Naive thymus-derived CD4-positive, alpha-beta T cell (primary cell): ENCODE results near the gene SKOR1. TPM values are rescaled to one million over a fixed set of nuclear protein-coding genes. Genes with fewer than 3 reads are reported as not detected.
A peak's percentile ranks its signal among the peaks of the same experiment; 100 is the strongest.

ENCODE experiments used
- ATAC-seq: fragments of 150-1000 bp; cut with Tn5 transposase; 2 replicates; pipeline ENCODE4 v1.10.0; 2021; ENCODE audit warnings: mild to moderate bottlenecking, moderate library complexity
- CTCF ChIA-PET: fragments of 350-600 bp; sonication (Branson Sonifier 250); formaldehyde crosslinking; loops from one replicate; lab custom pipeline; 2021; ENCODE audit warnings: antibody characterized with exemption; lab: Charles Lee
- POLR2A ChIA-PET: fragments of 350-600 bp; sonication (Branson Sonifier 250); formaldehyde crosslinking; loops from one replicate; lab custom pipeline; 2021; ENCODE audit warnings: antibody characterized with exemption, inconsistent platforms; lab: Charles Lee
- DNase-seq, 9 donors: peaks; one replicate each; pipeline versions ENCODE4 v3.0.0 to v3.0.0-alpha.2; 2020 to 2022; ENCODE audit warnings: mixed read lengths in 1 of 9
- H3K27ac ChIP-seq: one replicate; pipeline ENCODE4 v1.7.0; 2013; ENCODE audit warnings: mild to moderate bottlenecking, low read depth, low read length, moderate library complexity
- H3K27me3 ChIP-seq, 2 donors: one replicate each; pipeline ENCODE4 v1.7.0; 2013; ENCODE audit warnings: low read length in 2 of 2, mild to moderate bottlenecking in 2 of 2, moderate library complexity in 2 of 2; ENCODE audit not compliant: control insufficient read depth in 2 of 2, insufficient read depth in 2 of 2
- H3K36me3 ChIP-seq, 3 experiments: 1 replicate in 2 of 3; 2 replicates in 1 of 3; pipeline ENCODE4 v1.7.0; 2013; ENCODE audit warnings: low read length in 3 of 3, mild to moderate bottlenecking in 3 of 3, moderate library complexity in 1 of 3; ENCODE audit not compliant: insufficient read depth in 3 of 3, control insufficient read depth in 2 of 3
- H3K4me1 ChIP-seq, 2 donors: one replicate each; pipeline ENCODE4 v1.7.0; 2013; ENCODE audit warnings: low read length in 2 of 2, mild to moderate bottlenecking in 2 of 2, moderate library complexity in 1 of 2; ENCODE audit not compliant: control insufficient read depth in 2 of 2, insufficient read depth in 2 of 2
- H3K4me3 ChIP-seq: 2 replicates; pipeline ENCODE4 v1.7.0; 2013; ENCODE audit warnings: mild to moderate bottlenecking, low read length
- H3K9me3 ChIP-seq, 3 experiments: 1 replicate in 2 of 3; 2 replicates in 1 of 3; pipeline ENCODE4 v1.7.0; 2013; ENCODE audit warnings: low read length in 3 of 3; ENCODE audit not compliant: control insufficient read depth in 2 of 3
- H3K27ac Mint-ChIP-seq, 9 donors: one replicate each; pipeline ENCODE4 v1.8.0; 2020 to 2022; ENCODE audit warnings: mixed read lengths in 9 of 9, mild to moderate bottlenecking in 8 of 9, moderate library complexity in 5 of 9, inconsistent platforms in 2 of 9
- H3K27me3 Mint-ChIP-seq, 5 donors: one replicate each; pipeline ENCODE4 v1.8.0; 2021 to 2022; ENCODE audit warnings: mixed read lengths in 5 of 5, mild to moderate bottlenecking in 1 of 5
- H3K36me3 Mint-ChIP-seq, 5 donors: one replicate each; pipeline ENCODE4 v1.8.0; 2020 to 2022; ENCODE audit warnings: mixed read lengths in 5 of 5, mild to moderate bottlenecking in 3 of 5, inconsistent platforms in 1 of 5
- H3K4me1 Mint-ChIP-seq, 7 donors: one replicate each; pipeline ENCODE4 v1.8.0; 2020 to 2022; ENCODE audit warnings: mixed read lengths in 7 of 7, mild to moderate bottlenecking in 3 of 7, inconsistent platforms in 1 of 7
- H3K4me3 Mint-ChIP-seq, 10 donors: one replicate each; pipeline ENCODE4 v1.8.0; 2020 to 2022; ENCODE audit warnings: mild to moderate bottlenecking in 10 of 10, mixed read lengths in 10 of 10, moderate library complexity in 6 of 10, inconsistent platforms in 2 of 10
- H3K9me3 Mint-ChIP-seq, 11 donors: one replicate each; pipeline ENCODE4 v1.8.0; 2020 to 2022; ENCODE audit warnings: mixed read lengths in 11 of 11, mild to moderate bottlenecking in 4 of 11, inconsistent platforms in 1 of 11, moderate library complexity in 1 of 11
- intact Hi-C, 2 donors: fragments of 100-400 bp; cut with micrococcal nuclease; formaldehyde crosslinking; loops; one replicate each; pipeline ENCODE4 v1.15.1; 2023
- polyA plus RNA-seq, 2 donors: library from polyadenylated mRNA; unstranded; fragments of 300-500 nt; fragmentation: Illumina TruSeq; gene quantifications; one replicate each; pipeline ENCODE4 v1.2.3, GENCODE V29; 2021
- total RNA-seq, 6 experiments: library from RNA in 5 of 6; stranded (reverse) in 5 of 6; gene quantifications; 1 replicate in 5 of 6; 2 replicates in 1 of 6; pipeline ENCODE4 v1.2.3 and lab custom pipeline; 2021 to 2026

The SKOR1 gene
- total and polyA plus RNA-seq, 7 experiments from 2014 or later: 0.34 to 2.4 (median 0.62) TPM; not detected in 2

DNA sequence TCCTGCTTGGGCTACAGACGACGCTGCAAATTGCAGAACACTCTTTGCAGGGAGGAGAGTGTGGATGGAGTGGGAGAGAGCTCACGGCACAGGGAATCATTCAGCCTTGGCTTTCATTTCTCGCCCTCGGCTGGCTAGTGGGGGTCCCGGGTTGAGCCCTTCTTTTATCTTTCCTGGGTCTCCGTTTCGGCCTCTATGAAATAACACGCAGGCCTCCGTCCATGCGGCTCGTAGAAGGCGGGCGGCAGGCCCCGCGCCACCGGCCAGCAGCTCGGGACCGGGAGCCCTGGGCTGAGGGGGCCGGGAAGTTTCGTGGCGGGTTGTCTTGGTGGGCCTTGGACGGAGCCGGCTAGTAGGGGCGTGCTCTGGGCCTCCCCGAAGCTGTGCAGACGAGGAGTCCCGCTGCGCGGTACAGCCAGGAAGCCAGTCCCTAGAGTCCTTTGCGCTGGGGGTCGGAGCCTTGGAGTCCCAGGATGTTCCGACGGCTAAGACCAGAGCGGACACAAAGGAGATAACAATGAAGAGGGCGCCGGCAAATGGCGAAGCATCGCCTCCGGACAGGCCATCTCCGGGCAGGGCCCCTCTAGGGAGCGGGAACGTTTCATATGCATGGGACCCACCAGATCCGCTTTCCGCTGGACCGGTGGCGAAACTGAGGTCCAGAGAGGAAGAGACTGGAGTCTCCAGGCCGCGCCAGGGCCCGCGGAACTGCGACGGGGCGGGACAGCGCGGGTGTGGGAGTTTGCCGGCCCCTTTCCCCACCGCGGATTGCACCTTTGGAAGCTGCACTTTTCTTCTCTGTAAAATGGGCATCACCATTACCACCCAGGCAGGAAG, 10.2 kb downstream of the SKOR1 start:
- Histone ChIP-seq H3K36me3 (peaks cover 0 to 3% (median 0%) of the 10 kb centered on the region in 3 experiments), H3K27me3 (peaks cover 0 to 24% of the 10 kb centered on the region in 2 donors), H3K27ac (no peak overlapping the region), H3K4me3 (peak overlapping the region; percentile 63), H3K9me3 (no peaks in the 10 kb centered on the region), H3K4me1 (peaks cover 35 to 37% of the 10 kb centered on the region in 2 donors)
- H3K36me3 Mint-ChIP-seq: no peaks in the 10 kb centered on the region
- peak in 1 of 9 donors; percentile 36 for DNase-seq
- H3K4me3 Mint-ChIP-seq: peak overlapping the region; percentile 76 to 92 (median 84)
- ATAC-seq: no peak
- ChIA-PET POLR2A (interaction anchor here (0.6 to 1.6 kb wide), 3 partner anchors 77 to 378 kb away, joined by 3 to 12 read pairs (median 3); no protein-coding TSS in a partner anchor), CTCF (interaction anchor here (0.5 to 4.0 kb wide), 10 partner anchors 53 to 889 kb away, joined by 3 to 56 read pairs (median 6); no protein-coding TSS in a partner anchor)
- intact Hi-C loops: loop anchor here (1.0 to 10.0 kb wide), 8 partner anchors 52 to 1133 kb away; partner anchors contain the start of genes SMAD6 (in 2 of the 2) and SMAD3 (in 1 of the 2)
- peaks cover 42 to 83% (median 44%) of the 10 kb centered on the region in 5 donors for H3K27me3 Mint-ChIP-seq
- H3K27ac Mint-ChIP-seq: peak overlapping the region in 3 of 9 donors; percentile 12 to 37 (median 13)
- peaks cover 22 to 73% (median 41%) of the 10 kb centered on the region in 7 donors for H3K4me1 Mint-ChIP-seq
- H3K9me3 Mint-ChIP-seq: peaks cover 0 to 9% (median 0%) of the 10 kb centered on the region in 11 donors

DNA sequence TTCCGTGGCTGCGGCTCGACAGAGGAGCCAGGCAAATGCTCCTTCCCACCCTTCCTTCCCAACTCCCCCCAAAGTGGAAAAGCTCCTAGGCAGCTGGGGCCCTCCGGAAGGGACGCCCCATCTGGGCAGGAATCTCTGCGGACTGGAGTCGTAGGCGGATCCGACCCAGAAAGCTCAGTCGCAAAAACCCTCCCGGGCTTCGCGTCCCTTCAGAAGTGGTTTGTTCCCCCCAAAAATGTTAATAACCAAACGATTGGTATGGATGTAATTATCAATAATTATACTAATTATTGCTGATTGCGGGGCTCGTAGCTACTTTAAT, 10.8 kb downstream of the SKOR1 start:
- intact Hi-C loops: loop anchor here (1.0 to 10.0 kb wide), 8 partner anchors 53 to 1134 kb away; partner anchors contain the start of genes SMAD6 (in 2 of the 2) and SMAD3 (in 1 of the 2)
- H3K27me3 Mint-ChIP-seq: peaks cover 36 to 77% (median 39%) of the 10 kb centered on the region in 5 donors
- H3K36me3 Mint-ChIP-seq: no peaks in the 10 kb centered on the region
- H3K4me1 Mint-ChIP-seq: peaks cover 26 to 74% (median 43%) of the 10 kb centered on the region in 7 donors
- CTCF ChIA-PET: interaction anchor here (0.6 to 4.0 kb wide), 9 partner anchors 54 to 889 kb away, joined by 3 to 56 read pairs (median 6); no protein-coding TSS in a partner anchor
- Histone ChIP-seq H3K9me3 (no peaks in the 10 kb centered on the region), H3K36me3 (peaks cover 0 to 3% (median 0%) of the 10 kb centered on the region in 3 experiments), H3K4me1 (peaks cover 35 to 37% of the 10 kb centered on the region in 2 donors), H3K27me3 (peaks cover 0 to 23% of the 10 kb centered on the region in 2 donors), H3K4me3 (peak overlapping the region; percentile 63), H3K27ac (no peak overlapping the region)
- POLR2A ChIA-PET: interaction anchor here (0.6 to 1.6 kb wide), 3 partner anchors 78 to 379 kb away, joined by 3 to 12 read pairs (median 3); no protein-coding TSS in a partner anchor
- H3K4me3 Mint-ChIP-seq: peak overlapping the region; percentile 76 to 92 (median 84)
- ATAC-seq: no peak
- DNase-seq: no peak
- peaks cover 0 to 9% (median 0%) of the 10 kb centered on the region in 11 donors for H3K9me3 Mint-ChIP-seq
- peak overlapping the region in 3 of 9 donors; percentile 13 to 68 (median 68) for H3K27ac Mint-ChIP-seq

GRCh38 chr15:67836477-67836876, 11.2 kb downstream of the SKOR1 start:
- H3K27me3 Mint-ChIP-seq: peaks cover 32 to 74% (median 35%) of the 10 kb centered on the region in 5 donors
- POLR2A ChIA-PET: interaction anchor here (0.6 to 1.6 kb wide), 3 partner anchors 78 to 379 kb away, joined by 3 to 12 read pairs (median 3); no protein-coding TSS in a partner anchor
- no peak for ATAC-seq

GRCh38 chr15:67836955-67837354, 11.6 kb downstream of the SKOR1 start:
- no peak overlapping the region for H3K27ac Mint-ChIP-seq
- intact Hi-C loops: loop anchor here (1.0 to 10.0 kb wide), 8 partner anchors 54 to 1135 kb away; partner anchors contain the start of genes SMAD6 (in 2 of the 2) and SMAD3 (in 1 of the 2)
- no peak for ATAC-seq

More at GRCh38 chr15:67836477-67836876, 11.2 kb downstream of the SKOR1 start:
- Mint-ChIP-seq H3K27ac (peak overlapping the region in 5 of 9 donors; percentile 48 to 84 (median 68)), H3K9me3 (peaks cover 0 to 9% (median 0%) of the 10 kb centered on the region in 11 donors), H3K4me1 (peaks cover 29 to 74% (median 46%) of the 10 kb centered on the region in 7 donors), H3K36me3 (no peaks in the 10 kb centered on the region), H3K4me3 (peak overlapping the region in 9 of 10 donors; percentile 76 to 92 (median 85))
- peaks cover 0 to 23% of the 10 kb centered on the region in 2 donors for H3K27me3 ChIP-seq
- intact Hi-C loops: loop anchor here (1.0 to 10.0 kb wide), 8 partner anchors 53 to 1134 kb away; partner anchors contain the start of genes SMAD6 (in 2 of the 2) and SMAD3 (in 1 of the 2)
- no peak overlapping the region for H3K27ac ChIP-seq
- peak overlapping the region; percentile 63 for H3K4me3 ChIP-seq
- DNase-seq: peak in 7 of 9 donors; percentile 39 to 64 (median 55)
- H3K9me3 ChIP-seq: no peaks in the 10 kb centered on the region
- peaks cover 35 to 37% of the 10 kb centered on the region in 2 donors for H3K4me1 ChIP-seq
- peaks cover 0 to 3% (median 0%) of the 10 kb centered on the region in 3 experiments for H3K36me3 ChIP-seq
- CTCF ChIA-PET: interaction anchor here (0.6 to 4.0 kb wide), 10 partner anchors 54 to 890 kb away, joined by 3 to 56 read pairs (median 6); no protein-coding TSS in a partner anchor

GRCh38 chr15:67838789-67839332, 13.6 kb downstream of the SKOR1 start:
- ATAC-seq (no peak), DNase-seq (peak in 1 of 9 donors; percentile 25)
- Histone ChIP-seq H3K36me3 (peaks cover 0 to 3% (median 0%) of the 10 kb centered on the region in 3 experiments), H3K27ac (peak overlapping the region; percentile 96), H3K27me3 (peaks cover 0 to 7% of the 10 kb centered on the region in 2 donors), H3K9me3 (no peaks in the 10 kb centered on the region), H3K4me3 (peak overlapping the region; percentile 51), H3K4me1 (peaks cover 26 to 27% of the 10 kb centered on the region in 2 donors)
- Mint-ChIP-seq H3K4me1 (peaks cover 21 to 60% (median 36%) of the 10 kb centered on the region in 7 donors), H3K27me3 (peaks cover 12 to 52% (median 16%) of the 10 kb centered on the region in 5 donors), H3K9me3 (peaks cover 0 to 9% (median 0%) of the 10 kb centered on the region in 11 donors), H3K36me3 (no peaks in the 10 kb centered on the region), H3K4me3 (peak overlapping the region; percentile 42 to 97 (median 92)), H3K27ac (peak overlapping the region; percentile 23 to 100 (median 99))
- intact Hi-C loops: loop anchor here (1.0 to 10.0 kb wide), 5 partner anchors 43 to 1137 kb away; partner anchors contain the start of genes SMAD6 (in 2 of the 2) and SMAD3 (in 1 of the 2)
- CTCF ChIA-PET: no interaction called here
- POLR2A ChIA-PET: interaction anchor here (0.8 to 3.7 kb wide), 6 partner anchors 54 to 439 kb away, joined by 3 to 18 read pairs (median 4); partner anchors contain the start of genes FEM1B and MAP2K5

More at GRCh38 chr15:67836955-67837354, 11.6 kb downstream of the SKOR1 start:
- no peak overlapping the region for H3K27ac ChIP-seq
- Mint-ChIP-seq H3K27me3 (peaks cover 27 to 70% (median 30%) of the 10 kb centered on the region in 5 donors), H3K4me1 (peaks cover 29 to 76% (median 48%) of the 10 kb centered on the region in 7 donors), H3K9me3 (peaks cover 0 to 9% (median 0%) of the 10 kb centered on the region in 11 donors), H3K4me3 (peak overlapping the region in 1 of 10 donors; percentile 39), H3K36me3 (no peaks in the 10 kb centered on the region)
- peaks cover 35 to 37% of the 10 kb centered on the region in 2 donors for H3K4me1 ChIP-seq
- CTCF ChIA-PET: interaction anchor here (1.5 to 4.0 kb wide), 4 partner anchors 55 to 890 kb away, joined by 5 to 56 read pairs (median 7); no protein-coding TSS in a partner anchor
- H3K27me3 ChIP-seq: peaks cover 0 to 23% of the 10 kb centered on the region in 2 donors
- DNase-seq: no peak
- H3K4me3 ChIP-seq: no peak overlapping the region
- H3K9me3 ChIP-seq: no peaks in the 10 kb centered on the region
- H3K36me3 ChIP-seq: peaks cover 0 to 3% (median 0%) of the 10 kb centered on the region in 3 experiments
- POLR2A ChIA-PET: interaction anchor here (1.3 kb wide), 1 partner anchor 315 kb away, joined by 3 read pairs; no protein-coding TSS in a partner anchor
